Measurements from ENCODE around the gene CGNL1.

Gene CGNL1

DNA sequence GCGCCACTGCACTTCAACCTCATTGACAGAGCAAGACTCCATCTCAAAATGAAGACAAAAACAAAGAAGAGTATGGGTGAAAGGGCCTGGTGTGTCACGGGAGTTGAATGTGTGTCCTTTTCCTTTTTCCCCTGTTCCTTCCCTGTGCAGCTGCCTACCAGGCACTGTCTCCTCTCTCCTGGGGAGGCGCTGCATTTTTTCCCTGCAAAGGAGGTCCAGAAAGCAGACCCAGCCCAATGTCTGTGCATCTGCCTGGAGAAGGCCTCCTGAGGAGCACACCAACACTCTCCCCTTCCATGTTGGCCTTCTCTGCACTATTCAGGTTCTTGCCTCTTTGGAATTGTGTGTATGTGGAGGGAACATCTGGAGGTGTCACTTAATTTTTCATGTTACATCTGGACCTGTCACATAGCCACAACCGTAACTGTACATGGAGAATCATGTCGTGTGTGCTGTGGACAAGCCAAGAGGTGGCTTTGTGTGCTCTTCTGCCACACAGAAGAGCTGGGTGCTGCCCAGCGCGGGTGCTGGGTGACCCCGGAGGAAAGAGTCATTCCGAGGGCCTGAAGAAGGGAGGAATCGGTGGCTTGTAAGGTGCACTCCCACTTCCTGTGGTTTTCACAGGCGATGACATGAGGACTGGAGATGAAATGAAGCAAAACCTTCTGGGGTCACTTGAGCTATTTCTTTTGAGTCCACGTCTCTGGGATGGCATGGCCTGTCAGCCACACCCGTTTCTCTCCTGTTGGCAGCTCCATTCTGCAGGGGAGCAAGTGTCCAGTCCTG, 46.5 kb upstream of the CGNL1 start:
- Histone ChIP-seq H3K36me3 (ENCODE audit: control insufficient read depth, insufficient read depth, low read length) (no peaks in the 10 kb centered on the region), H3K27ac (no peak overlapping the region), H3K27me3 (ENCODE audit: control insufficient read depth, insufficient read depth, low read length) (no peaks in the 10 kb centered on the region), H3K79me2 (no peaks in the 10 kb centered on the region), H3K4me2 (ENCODE audit: low read length) (no peak overlapping the region), H2AFZ (no peak overlapping the region), H3K4me1 (no peaks in the 10 kb centered on the region), H3K4me3 (ENCODE audit: low read depth, low read length) (no peak overlapping the region), H3K9me3 (ENCODE audit: control insufficient read depth, low read length) (no peaks in the 10 kb centered on the region), H3K9ac (no peak overlapping the region)
- TF ChIP-seq, protein P1, sequence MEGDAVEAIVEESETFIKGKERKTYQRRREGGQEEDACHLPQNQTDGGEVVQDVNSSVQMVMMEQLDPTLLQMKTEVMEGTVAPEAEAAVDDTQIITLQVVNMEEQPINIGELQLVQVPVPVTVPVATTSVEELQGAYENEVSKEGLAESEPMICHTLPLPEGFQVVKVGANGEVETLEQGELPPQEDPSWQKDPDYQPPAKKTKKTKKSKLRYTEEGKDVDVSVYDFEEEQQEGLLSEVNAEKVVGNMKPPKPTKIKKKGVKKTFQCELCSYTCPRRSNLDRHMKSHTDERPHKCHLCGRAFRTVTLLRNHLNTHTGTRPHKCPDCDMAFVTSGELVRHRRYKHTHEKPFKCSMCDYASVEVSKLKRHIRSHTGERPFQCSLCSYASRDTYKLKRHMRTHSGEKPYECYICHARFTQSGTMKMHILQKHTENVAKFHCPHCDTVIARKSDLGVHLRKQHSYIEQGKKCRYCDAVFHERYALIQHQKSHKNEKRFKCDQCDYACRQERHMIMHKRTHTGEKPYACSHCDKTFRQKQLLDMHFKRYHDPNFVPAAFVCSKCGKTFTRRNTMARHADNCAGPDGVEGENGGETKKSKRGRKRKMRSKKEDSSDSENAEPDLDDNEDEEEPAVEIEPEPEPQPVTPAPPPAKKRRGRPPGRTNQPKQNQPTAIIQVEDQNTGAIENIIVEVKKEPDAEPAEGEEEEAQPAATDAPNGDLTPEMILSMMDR (IDR thresholded peaks at IDR 0.05): no peak

DNA sequence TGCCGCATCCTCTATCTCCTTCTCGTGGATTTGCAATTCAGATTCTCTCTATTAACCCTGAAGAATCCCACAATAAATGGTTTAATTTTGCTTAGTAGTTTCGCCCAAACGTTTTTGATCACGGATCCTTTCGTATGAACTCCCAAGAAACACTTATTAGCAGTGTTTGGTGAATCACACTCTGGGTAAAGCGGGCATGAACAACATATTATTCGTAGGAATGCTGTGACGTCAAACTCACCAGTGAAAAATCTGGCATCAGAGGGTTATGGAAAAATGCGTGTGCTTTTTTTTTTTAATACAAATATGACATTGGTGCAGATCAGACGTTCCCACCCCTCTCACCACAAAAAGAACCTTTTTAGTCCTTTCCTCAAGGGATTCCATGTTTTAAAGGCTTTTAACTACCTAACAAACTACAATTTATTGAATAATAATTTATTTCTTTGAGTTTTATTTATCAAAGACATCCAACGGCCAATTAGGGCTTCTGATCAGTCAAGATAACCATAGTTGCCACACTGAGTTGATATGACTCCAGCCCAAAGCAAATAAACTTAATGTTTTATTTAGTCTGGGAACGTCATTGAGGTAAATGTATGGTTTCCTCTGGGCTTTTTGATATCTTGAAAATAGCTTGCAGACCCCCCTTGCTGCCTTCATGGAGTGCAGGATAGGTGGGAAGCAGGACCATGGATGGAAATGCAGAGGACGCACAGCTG, 45.5 kb upstream of the CGNL1 start:
- Histone ChIP-seq H3K4me2 (ENCODE audit: low read length) (no peak overlapping the region), H3K9me3 (ENCODE audit: control insufficient read depth, low read length) (no peaks in the 10 kb centered on the region), H3K27me3 (ENCODE audit: control insufficient read depth, insufficient read depth, low read length) (no peaks in the 10 kb centered on the region), H3K9ac (no peak overlapping the region), H3K4me1 (no peaks in the 10 kb centered on the region), H3K4me3 (ENCODE audit: low read depth, low read length) (no peak overlapping the region), H3K79me2 (no peaks in the 10 kb centered on the region), H3K27ac (no peak overlapping the region), H2AFZ (no peak overlapping the region), H3K36me3 (ENCODE audit: control insufficient read depth, insufficient read depth, low read length) (no peaks in the 10 kb centered on the region)
- TF ChIP-seq, protein P1 (IDR thresholded peaks at IDR 0.05): no peak

DNA sequence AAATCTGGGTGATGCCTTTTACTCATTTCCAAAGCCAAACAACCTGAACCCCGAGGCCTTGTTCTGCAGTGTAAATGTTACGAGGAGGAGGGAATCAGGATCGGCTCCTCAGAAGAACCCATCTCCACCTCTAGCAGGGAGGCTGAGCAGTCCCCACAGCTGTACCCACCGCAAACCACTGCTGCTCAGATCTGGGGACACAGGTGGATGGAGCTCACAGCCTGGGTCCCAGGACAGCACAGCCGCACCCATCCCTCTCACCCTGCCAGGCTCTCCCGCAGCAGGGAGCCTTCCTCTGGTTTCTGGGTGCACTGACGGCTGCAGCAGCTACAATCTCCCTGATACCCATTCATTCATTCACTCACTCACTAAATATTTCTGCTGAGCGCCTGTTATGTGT, 44.0 kb upstream of the CGNL1 start:
- Histone ChIP-seq H3K9ac (no peak overlapping the region), H3K4me3 (ENCODE audit: low read depth, low read length) (no peak overlapping the region), H3K36me3 (ENCODE audit: control insufficient read depth, insufficient read depth, low read length) (no peaks in the 10 kb centered on the region), H3K4me1 (no peaks in the 10 kb centered on the region), H3K4me2 (ENCODE audit: low read length) (no peak overlapping the region), H2AFZ (no peak overlapping the region), H3K79me2 (no peaks in the 10 kb centered on the region), H3K9me3 (ENCODE audit: control insufficient read depth, low read length) (no peaks in the 10 kb centered on the region), H3K27ac (no peak overlapping the region), H3K27me3 (ENCODE audit: control insufficient read depth, insufficient read depth, low read length) (no peaks in the 10 kb centered on the region)
- TF ChIP-seq, protein P1 (IDR thresholded peaks at IDR 0.05): no peak

DNA sequence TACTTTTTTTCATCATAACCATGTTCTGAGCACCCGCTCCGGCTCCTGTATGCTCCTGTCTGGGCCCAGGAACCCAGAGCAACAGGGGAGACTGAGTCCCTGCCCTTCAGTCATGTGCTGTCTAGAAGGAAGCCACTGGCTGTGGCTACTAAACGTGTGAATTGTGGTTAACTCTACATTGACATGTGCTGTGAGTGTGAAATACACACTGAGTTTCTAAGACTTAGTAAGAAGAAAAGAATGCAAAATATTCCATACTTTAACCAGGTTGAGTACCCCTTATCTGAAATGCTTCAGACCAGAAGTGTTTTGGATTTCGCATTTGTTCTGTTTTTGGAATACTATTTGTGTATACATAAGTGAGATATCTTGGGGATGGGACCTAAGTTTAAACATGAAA, 42.8 kb upstream of the CGNL1 start:
- H3K79me2 ChIP-seq: no peaks in the 10 kb centered on the region
- no peaks in the 10 kb centered on the region for H3K9me3 ChIP-seq (ENCODE audit: control insufficient read depth, low read length)
- no peak overlapping the region for H3K4me3 ChIP-seq (ENCODE audit: low read depth, low read length)
- H3K27me3 ChIP-seq (ENCODE audit: control insufficient read depth, insufficient read depth, low read length): no peaks in the 10 kb centered on the region
- no peak overlapping the region for H2AFZ ChIP-seq
- no peaks in the 10 kb centered on the region for H3K36me3 ChIP-seq (ENCODE audit: control insufficient read depth, insufficient read depth, low read length)
- H3K4me2 ChIP-seq (ENCODE audit: low read length): no peak overlapping the region
- TF ChIP-seq, protein P1 (IDR thresholded peaks at IDR 0.05): no peak
- H3K27ac ChIP-seq: no peak overlapping the region
- no peak overlapping the region for H3K9ac ChIP-seq
- no peaks in the 10 kb centered on the region for H3K4me1 ChIP-seq

Measured in parathyroid adenoma (tissue), 2 donors.